ENCODE results near the gene ELAC1.

GRCh38 chr18:50926521-50926920 is 41.3 kb upstream of the ELAC1 start:
- TF ChIP-seq POLR2A (IDR thresholded peaks at IDR 0.05; ENCODE audit: low read depth, low read length) (no peak), POLR2AphosphoS5 (IDR thresholded peaks at IDR 0.05; ENCODE audit: low read depth, low read length) (no peak)

Measured in GM12892 (cell line).